Smooth muscle cell (in vitro differentiated cells): Measurements from ENCODE around the gene SPATA3. TPM values are rescaled to one million over a fixed set of nuclear protein-coding genes. Genes with fewer than 3 reads are reported as not detected.

Experiments
- DNase-seq: peaks from one replicate; lab custom pipeline; 2025; ENCODE audit not compliant: unreplicated experiment; lab: John Stamatoyannopoulos, UW
- H2AFZ ChIP-seq: fragments of 200-600 bp; sonication (generic); 2 replicates; pipeline ENCODE4 v1.6.0; 2016; ENCODE audit warnings: antibody characterized with exemption, low read depth, mild to moderate bottlenecking
- H3F3A ChIP-seq: fragments of 200-600 bp; sonication (generic); 2 replicates; pipeline ENCODE4 v1.6.0; 2017; ENCODE audit warnings: antibody characterized with exemption, low read depth
- H3K27ac ChIP-seq: fragments of 200-600 bp; sonication (generic); 2 replicates; pipeline ENCODE4 v1.5.1; 2016; ENCODE audit warnings: low read depth, mild to moderate bottlenecking
- H3K27me3 ChIP-seq: fragments of 200-600 bp; sonication (generic); 2 replicates; pipeline ENCODE4 v1.6.1; 2016; ENCODE audit warnings: low read depth, mild to moderate bottlenecking
- H3K36me3 ChIP-seq: fragments of 200-600 bp; sonication (generic); 2 replicates; pipeline ENCODE4 v1.5.1; 2016; ENCODE audit warnings: low read depth
- H3K4me1 ChIP-seq: fragments of 200-600 bp; sonication (generic); 2 replicates; pipeline ENCODE4 v1.5.1; 2016; ENCODE audit warnings: low read depth
- H3K4me2 ChIP-seq: fragments of 200-600 bp; sonication (generic); 2 replicates; pipeline ENCODE4 v1.6.0; 2016; ENCODE audit warnings: mild to moderate bottlenecking
- H3K4me3 ChIP-seq: fragments of 200-600 bp; sonication (generic); 2 replicates; pipeline ENCODE4 v1.5.1; 2016; ENCODE audit warnings: mild to moderate bottlenecking
- H3K79me2 ChIP-seq: fragments of 200-600 bp; sonication (generic); 2 replicates; pipeline ENCODE4 v1.6.0; 2016; ENCODE audit warnings: low read depth, mild to moderate bottlenecking
- H3K9ac ChIP-seq: fragments of 200-600 bp; sonication (generic); 2 replicates; pipeline ENCODE4 v1.6.0; 2016; ENCODE audit warnings: low read depth
- H3K9me3 ChIP-seq: fragments of 200-600 bp; sonication (generic); replicated peaks from 2 replicates; pipeline ENCODE4 v1.5.1; 2016; ENCODE audit warnings: low read depth
- H4K20me1 ChIP-seq: fragments of 200-600 bp; sonication (generic); 2 replicates; pipeline ENCODE4 v1.6.0; 2016; ENCODE audit warnings: low read depth
- CTCF ChIP-seq: fragments of 200-600 bp; sonication (generic); IDR thresholded peaks from 2 replicates; pipeline ENCODE4 v1.5.1; 2017; ENCODE audit warnings: borderline replicate concordance, mild to moderate bottlenecking, antibody characterized with exemption; ENCODE audit not compliant: insufficient read depth, poor library complexity, severe bottlenecking
- WGBS: methylation state at CpG from one replicate; pipeline ENCODE4 v1.1.7; 2016; ENCODE audit warnings: low lambda C conversion rate; 5-methylcytosine and 5-hydroxymethylcytosine counted together
- polyA plus RNA-seq: library from polyadenylated mRNA; unstranded; fragments of >200 nt; fragmentation: Nextera tagmentation; extraction: Ambion mirVana; gene quantifications from 2 replicates; pipeline ENCODE4 v1.2.1, GENCODE V29; 2016
- total RNA-seq: library from RNA; depleted of rRNA; stranded (reverse); fragments of >200 nt; gene quantifications from 2 replicates; pipeline ENCODE4 v1.2.3, GENCODE V29; 2014

Gene SPATA3
- total and polyA plus RNA-seq, 2 experiments from 2014 or later, result not detected

DNA sequence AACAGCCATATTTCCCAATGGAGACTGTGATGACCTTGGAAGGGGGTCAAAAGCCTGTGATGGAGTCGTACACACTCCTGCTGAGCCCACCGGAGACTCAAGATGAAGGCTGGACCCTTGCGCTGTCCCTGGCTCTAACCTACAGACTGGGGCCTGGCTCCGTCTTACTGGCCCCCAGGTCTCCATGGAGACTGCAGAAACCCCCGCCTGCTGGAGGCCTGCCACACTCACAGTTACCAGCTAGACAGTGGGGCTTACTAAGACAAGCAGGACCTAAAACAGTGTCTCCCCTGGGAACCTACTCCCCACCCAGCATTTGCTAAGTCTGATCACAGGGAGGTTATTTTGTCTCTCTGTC lies 51.0 kb downstream of the SPATA3 start:
- no peak overlapping the region for H2AFZ ChIP-seq
- WGBS, result 98% methylated on average over 5 of the region's 5 CpGs
- no peaks in the 10 kb centered on the region for H3K9me3 ChIP-seq
- no peak overlapping the region for H3K27ac ChIP-seq
- H4K20me1 ChIP-seq, result no peaks in the 10 kb centered on the region
- H3F3A ChIP-seq, result no peaks in the 10 kb centered on the region
- no peaks in the 10 kb centered on the region for H3K79me2 ChIP-seq
- no peak for DNase-seq
- H3K27me3 ChIP-seq, result no peaks in the 10 kb centered on the region
- H3K4me3 ChIP-seq, result no peak overlapping the region
- H3K36me3 ChIP-seq, result no peaks in the 10 kb centered on the region
- H3K4me1 ChIP-seq, result no peaks in the 10 kb centered on the region
- TF ChIP-seq CTCF, result no peak
- no peak overlapping the region for H3K4me2 ChIP-seq
- no peak overlapping the region for H3K9ac ChIP-seq

DNA sequence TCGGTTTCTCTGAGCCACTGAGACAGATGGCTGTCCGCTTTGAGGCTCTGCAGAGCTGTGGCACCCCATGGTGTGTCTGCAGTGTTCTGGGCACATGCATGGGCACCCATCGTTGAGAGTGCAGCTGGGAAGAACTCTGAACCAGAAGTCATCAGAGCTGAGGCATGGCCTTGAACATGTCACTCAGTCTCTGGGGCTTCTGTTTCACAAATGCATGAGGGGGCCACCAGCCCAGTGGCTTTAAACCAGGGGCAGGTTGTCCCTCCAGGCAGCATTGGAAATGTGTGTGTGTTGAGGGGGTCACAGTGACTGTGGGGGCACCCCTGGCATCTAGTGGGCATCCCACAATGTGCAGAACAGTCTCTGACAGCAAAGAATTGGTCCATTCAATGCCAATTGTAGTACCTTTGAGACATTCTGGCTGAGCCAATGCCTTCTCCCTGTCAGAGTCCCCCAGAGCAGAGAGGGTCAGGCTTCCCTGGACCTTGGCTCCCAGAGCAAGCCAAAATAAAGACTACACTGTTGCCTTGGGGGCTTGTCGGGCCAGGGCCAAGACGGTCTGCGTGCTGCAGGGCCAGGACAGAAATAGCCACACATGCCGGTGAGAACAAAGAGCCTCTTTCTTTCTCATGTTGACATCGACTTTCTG lies 51.5 kb downstream of the SPATA3 start:
- Histone ChIP-seq H3F3A (no peaks in the 10 kb centered on the region), H3K27me3 (no peaks in the 10 kb centered on the region), H4K20me1 (no peaks in the 10 kb centered on the region), H3K36me3 (no peaks in the 10 kb centered on the region), H3K9me3 (no peaks in the 10 kb centered on the region), H3K79me2 (no peaks in the 10 kb centered on the region), H3K4me1 (peaks cover 2% of the 10 kb centered on the region), H3K4me2 (no peak overlapping the region), H3K9ac (no peak overlapping the region), H3K4me3 (no peak overlapping the region), H3K27ac (no peak overlapping the region), H2AFZ (no peak overlapping the region)
- 84% methylated on average over 8 of the region's 8 CpGs for WGBS
- TF ChIP-seq CTCF, result no peak
- DNase-seq, result no peak

DNA sequence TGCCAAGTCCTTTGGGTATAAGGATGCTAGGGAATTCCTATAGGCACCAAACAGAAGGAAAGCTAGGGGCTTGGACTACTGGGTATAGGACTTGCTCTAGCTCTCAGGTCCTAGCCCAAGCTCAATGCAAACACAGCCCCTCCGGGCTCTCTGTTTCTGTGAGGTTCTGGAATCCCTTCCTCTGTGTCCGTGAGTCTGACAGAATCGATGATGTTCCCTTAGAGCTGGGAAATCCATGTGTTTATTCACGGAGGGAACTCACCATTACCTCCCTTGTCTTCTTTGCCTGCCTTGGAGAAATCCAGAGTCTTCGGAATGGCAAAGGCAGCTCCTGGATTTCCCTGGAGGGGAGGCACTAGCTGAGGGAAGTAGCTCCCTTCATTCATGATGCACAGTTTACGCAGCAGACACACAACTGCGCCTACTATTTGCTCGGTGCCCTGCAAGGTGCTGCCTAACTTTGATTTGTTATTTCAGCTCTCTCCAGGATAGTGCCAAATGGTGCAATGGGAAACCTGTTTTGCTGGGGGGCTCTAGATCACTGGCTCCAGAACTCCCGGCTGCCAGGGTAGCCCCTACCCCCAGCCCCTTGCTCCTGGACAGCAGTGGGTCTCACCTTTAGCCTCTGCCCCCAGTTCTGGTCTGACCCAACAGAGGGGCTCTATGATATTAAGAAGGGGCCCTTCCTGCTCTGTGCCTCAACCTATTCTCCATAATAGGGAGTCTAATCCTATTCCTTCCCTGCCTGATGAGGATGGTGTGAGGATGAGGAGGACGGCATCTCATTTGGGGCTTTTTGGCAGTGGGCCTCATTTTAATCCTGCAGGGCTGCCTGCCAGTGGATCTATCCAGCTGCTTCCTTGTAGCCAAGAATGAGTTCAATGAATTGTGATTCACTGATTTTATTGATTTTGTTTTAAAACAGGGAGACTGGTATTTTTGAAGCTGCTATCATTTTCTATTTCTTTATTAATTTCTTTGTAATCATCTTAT lies 52.3 kb downstream of the SPATA3 start:
- no peaks in the 10 kb centered on the region for H3F3A ChIP-seq
- 81% methylated on average over 10 of the region's 10 CpGs for WGBS
- H3K9ac ChIP-seq, result no peak overlapping the region
- no peaks in the 10 kb centered on the region for H3K9me3 ChIP-seq
- H3K79me2 ChIP-seq, result no peaks in the 10 kb centered on the region
- H3K4me2 ChIP-seq, result no peak overlapping the region
- H3K36me3 ChIP-seq, result no peaks in the 10 kb centered on the region
- H2AFZ ChIP-seq, result no peak overlapping the region
- no peak overlapping the region for H3K27ac ChIP-seq
- peaks cover 5% of the 10 kb centered on the region for H3K4me1 ChIP-seq
- H3K27me3 ChIP-seq, result no peaks in the 10 kb centered on the region
- TF ChIP-seq CTCF, result no peak
- no peak for DNase-seq
- H3K4me3 ChIP-seq, result no peak overlapping the region
- no peaks in the 10 kb centered on the region for H4K20me1 ChIP-seq
